ENCODE data around the gene CYB561D1.

DNA sequence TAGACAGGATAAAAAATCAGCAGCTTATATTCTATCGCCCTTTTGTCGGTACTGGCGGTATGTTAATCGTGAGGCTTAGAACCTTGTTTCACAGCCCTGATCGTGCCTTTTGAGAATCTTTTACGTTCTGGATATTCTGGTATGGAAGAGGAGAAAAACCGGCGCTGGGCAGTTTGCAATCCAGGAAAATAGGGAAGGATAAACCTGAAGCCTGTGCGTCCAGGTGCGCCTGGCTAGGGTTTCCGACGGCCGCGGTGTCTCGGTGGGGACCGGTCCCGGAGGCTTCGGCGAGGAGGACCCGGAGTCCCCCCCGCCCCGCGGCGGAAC is 27.8 kb upstream of the CYB561D1 start:
- TF ChIP-seq, protein P1, sequence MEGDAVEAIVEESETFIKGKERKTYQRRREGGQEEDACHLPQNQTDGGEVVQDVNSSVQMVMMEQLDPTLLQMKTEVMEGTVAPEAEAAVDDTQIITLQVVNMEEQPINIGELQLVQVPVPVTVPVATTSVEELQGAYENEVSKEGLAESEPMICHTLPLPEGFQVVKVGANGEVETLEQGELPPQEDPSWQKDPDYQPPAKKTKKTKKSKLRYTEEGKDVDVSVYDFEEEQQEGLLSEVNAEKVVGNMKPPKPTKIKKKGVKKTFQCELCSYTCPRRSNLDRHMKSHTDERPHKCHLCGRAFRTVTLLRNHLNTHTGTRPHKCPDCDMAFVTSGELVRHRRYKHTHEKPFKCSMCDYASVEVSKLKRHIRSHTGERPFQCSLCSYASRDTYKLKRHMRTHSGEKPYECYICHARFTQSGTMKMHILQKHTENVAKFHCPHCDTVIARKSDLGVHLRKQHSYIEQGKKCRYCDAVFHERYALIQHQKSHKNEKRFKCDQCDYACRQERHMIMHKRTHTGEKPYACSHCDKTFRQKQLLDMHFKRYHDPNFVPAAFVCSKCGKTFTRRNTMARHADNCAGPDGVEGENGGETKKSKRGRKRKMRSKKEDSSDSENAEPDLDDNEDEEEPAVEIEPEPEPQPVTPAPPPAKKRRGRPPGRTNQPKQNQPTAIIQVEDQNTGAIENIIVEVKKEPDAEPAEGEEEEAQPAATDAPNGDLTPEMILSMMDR (IDR thresholded peaks at IDR 0.05): no peak
- TF ChIP-seq EP300 (IDR thresholded peaks at IDR 0.05): no peak
